Heart right ventricle (tissue), 16 donors: Measurements from ENCODE around the gene VTN. TPM values are rescaled to one million over a fixed set of nuclear protein-coding genes. Genes with fewer than 3 reads are reported as not detected.

Experiments
- ATAC-seq, 8 donors: fragments of 200-7000 bp; cut with Tn5 transposase; one replicate each; pipeline ENCODE4 v1.9.1; 2020; ENCODE audit warnings: mild to moderate bottlenecking in 8 of 8, moderate library complexity in 8 of 8, moderate number of reproducible peaks in 1 of 8
- DNase-seq, 2 donors: peaks; one replicate each; pipeline ENCODE4 v3.0.0-alpha.2; 2020
- H3K27ac ChIP-seq, 10 donors: fragments of 200-600 bp; sonication (generic) in 2 of 10; one replicate each; pipeline versions ENCODE4 v1.5.0 to v1.8.0; 2020 to 2022; ENCODE audit warnings: mild to moderate bottlenecking in 3 of 10
- H3K27me3 ChIP-seq, 7 donors: fragments of 200-600 bp; one replicate each; pipeline ENCODE4 v1.8.0; 2021 to 2022; ENCODE audit warnings: mild to moderate bottlenecking in 2 of 7
- H3K36me3 ChIP-seq, 9 donors: fragments of 200-600 bp; sonication (generic) in 1 of 9; one replicate each; pipeline versions ENCODE4 v1.5.0 to v1.8.0; 2020 to 2022; ENCODE audit warnings: mild to moderate bottlenecking in 2 of 9
- H3K4me1 ChIP-seq, 9 donors: fragments of 200-600 bp; sonication (generic) in 1 of 9; one replicate each; pipeline versions ENCODE4 v1.5.0 to v1.8.0; 2020 to 2022; ENCODE audit warnings: mild to moderate bottlenecking in 4 of 9
- H3K4me3 ChIP-seq, 10 donors: fragments of 200-600 bp; sonication (generic) in 2 of 10; one replicate each; pipeline versions ENCODE4 v1.5.0 to v1.8.0; 2020 to 2022; ENCODE audit warnings: mild to moderate bottlenecking in 7 of 10, moderate library complexity in 2 of 10
- H3K9me3 ChIP-seq, 11 donors: fragments of 200-600 bp in 10 of 11; sonication (generic) in 2 of 11; one replicate each; pipeline versions ENCODE4 v1.5.0 to v1.8.0; 2013 to 2022; ENCODE audit warnings: mild to moderate bottlenecking in 2 of 11, control low read depth in 1 of 11, moderate library complexity in 1 of 11
- WGBS, 2 donors: extraction: QIAGEN DNeasy Blood & Tissue Kit; methylation state at CpG; one replicate each; pipeline ENCODE4 v1.1.7; 2013; ENCODE audit warnings: inconsistent platforms in 1 of 2; 5-methylcytosine and 5-hydroxymethylcytosine counted together
- intact Hi-C, 10 donors: fragments of 100-400 bp; cut with DNase I; formaldehyde crosslinking; loops; one replicate each; pipeline versions ENCODE4 v1.11.1 to v1.14.2; 2022
- polyA plus RNA-seq, 2 donors: library from polyadenylated mRNA; stranded (reverse); fragments of 200-250 nt; gene quantifications; one replicate each; pipeline ENCODE4 v1.2.3, GENCODE V29; 2013
- total RNA-seq, 10 donors: library from RNA; stranded (reverse); fragmentation: NEBNext Ultra II Directional in 3 of 10; extraction: Animal tissue kit (Norgen Biotek cat#: 25700) in 3 of 10; gene quantifications; one replicate each; pipeline versions ENCODE4 v1.2.1 to v1.2.4, GENCODE V29; 2021 to 2023
- TF ChIP-seq, protein P1 (sequence below), 9 donors: fragments of 200-600 bp; sonication (generic) in 2 of 9; IDR thresholded peaks; one replicate each; pipeline versions ENCODE4 v1.5.0 to v1.8.0; 2021 to 2022; ENCODE audit warnings: antibody characterized with exemption in 9 of 9, mild to moderate bottlenecking in 5 of 9, moderate library complexity in 1 of 9
- donor health status: Arrhythmogenic right ventricular cardiomyopathy.
- donor health status: ischemic (EF 13 %, LVEDD 7.1; RV severe dilation, severe dysfunction).
- donor health status: healthy with polysubstance abuse.
- donor health status: DM: no; HTN: yes; CAD: no.
- donor health status: DM: no; HTN: no; CAD: no.
- donor health status: ischemic (EF 25% LVEDD 6.9; RV normal size, moderate dysfunction).
- donor health status: ischemic (EF 25% LVEDD 5.7; RV mildly dilated, moderate dysfunction).
- donor health status: healthy.
- donor health status: DM: yes; HTN: yes; CAD: no.
- donor health status: Ischemic cardiomyopathy.
- donor health status: ischemic (EF 35%, LVEDD 5.7; RV mildly dilated, moderate dysfunction).
- donor health status: nonischemic (EF 11% LVEDD 7.7; RV severe dilation, severe dysfunction).
- donor health status: DM: yes; HTN: yes; CAD: no.
- donor health status: PGD.
- donor health status: ischemic (EF 29% LVEDD 5.4; RV normal size, mild dysfunction).
- donor health status: nonischemic (EF 23%, LVEDD 6.1; RV moderate dilation, normal function).

VTN gene
- total and polyA plus RNA-seq, 12 donors, result 26.3 to 121 (median 64.8) TPM

DNA sequence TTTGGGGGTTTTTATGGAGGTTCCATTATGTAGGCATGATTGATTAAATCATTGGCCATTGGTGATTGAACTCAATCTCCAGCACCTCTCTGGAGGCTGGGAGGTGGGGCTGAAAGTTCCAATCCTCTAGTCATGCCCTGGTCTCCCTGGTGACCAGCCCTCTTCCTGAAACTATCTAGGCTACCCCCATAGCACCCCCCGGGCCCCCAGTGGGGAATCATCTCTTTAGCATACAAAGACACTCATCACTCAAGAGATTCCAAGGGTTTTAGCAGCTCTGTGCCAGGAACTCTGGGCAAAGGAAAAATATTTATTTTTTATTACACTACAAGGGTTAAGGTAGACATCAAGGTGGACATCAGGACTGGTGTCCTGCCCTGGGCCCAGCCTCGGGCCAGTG is 25.3 kb upstream of the VTN start:
- 63 to 74% methylated on average over 2 of the region's 2 CpGs for WGBS, 2 donors
- no peaks in the 10 kb centered on the region for H3K27me3 ChIP-seq
- no peak overlapping the region for H3K4me3 ChIP-seq
- ATAC-seq (no peak), DNase-seq (no peak)
- peaks cover 0 to 27% (median 6%) of the 10 kb centered on the region in 9 donors for H3K4me1 ChIP-seq
- no peaks in the 10 kb centered on the region for H3K9me3 ChIP-seq
- peaks cover 0 to 86% (median 9%) of the 10 kb centered on the region in 9 donors for H3K36me3 ChIP-seq
- TF ChIP-seq, protein P1, sequence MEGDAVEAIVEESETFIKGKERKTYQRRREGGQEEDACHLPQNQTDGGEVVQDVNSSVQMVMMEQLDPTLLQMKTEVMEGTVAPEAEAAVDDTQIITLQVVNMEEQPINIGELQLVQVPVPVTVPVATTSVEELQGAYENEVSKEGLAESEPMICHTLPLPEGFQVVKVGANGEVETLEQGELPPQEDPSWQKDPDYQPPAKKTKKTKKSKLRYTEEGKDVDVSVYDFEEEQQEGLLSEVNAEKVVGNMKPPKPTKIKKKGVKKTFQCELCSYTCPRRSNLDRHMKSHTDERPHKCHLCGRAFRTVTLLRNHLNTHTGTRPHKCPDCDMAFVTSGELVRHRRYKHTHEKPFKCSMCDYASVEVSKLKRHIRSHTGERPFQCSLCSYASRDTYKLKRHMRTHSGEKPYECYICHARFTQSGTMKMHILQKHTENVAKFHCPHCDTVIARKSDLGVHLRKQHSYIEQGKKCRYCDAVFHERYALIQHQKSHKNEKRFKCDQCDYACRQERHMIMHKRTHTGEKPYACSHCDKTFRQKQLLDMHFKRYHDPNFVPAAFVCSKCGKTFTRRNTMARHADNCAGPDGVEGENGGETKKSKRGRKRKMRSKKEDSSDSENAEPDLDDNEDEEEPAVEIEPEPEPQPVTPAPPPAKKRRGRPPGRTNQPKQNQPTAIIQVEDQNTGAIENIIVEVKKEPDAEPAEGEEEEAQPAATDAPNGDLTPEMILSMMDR (IDR thresholded peaks at IDR 0.05), result no peak
- intact Hi-C loops, result loop anchor here in 1 of 10 donors (1.0 kb wide), 1 partner anchor 46 kb away; no protein-coding TSS in a partner anchor
- no peak overlapping the region for H3K27ac ChIP-seq

GRCh38 chr17:28394337-28395116 is 24.4 kb upstream of the VTN start:
- Histone ChIP-seq H3K27me3 (no peaks in the 10 kb centered on the region), H3K27ac (no peak overlapping the region), H3K4me1 (peaks cover 0 to 24% (median 6%) of the 10 kb centered on the region in 9 donors), H3K36me3 (peaks cover 0 to 87% (median 17%) of the 10 kb centered on the region in 9 donors), H3K9me3 (no peaks in the 10 kb centered on the region), H3K4me3 (no peak overlapping the region)
- TF ChIP-seq, protein P1 (IDR thresholded peaks at IDR 0.05), result no peak
- ATAC-seq (no peak), DNase-seq (no peak)
- WGBS, 2 donors, result 82 to 91% methylated on average over 7 of the region's 7 CpGs
- intact Hi-C loops, result loop anchor here in 1 of 10 donors (1.0 kb wide), 1 partner anchor 45 kb away; no protein-coding TSS in a partner anchor

DNA sequence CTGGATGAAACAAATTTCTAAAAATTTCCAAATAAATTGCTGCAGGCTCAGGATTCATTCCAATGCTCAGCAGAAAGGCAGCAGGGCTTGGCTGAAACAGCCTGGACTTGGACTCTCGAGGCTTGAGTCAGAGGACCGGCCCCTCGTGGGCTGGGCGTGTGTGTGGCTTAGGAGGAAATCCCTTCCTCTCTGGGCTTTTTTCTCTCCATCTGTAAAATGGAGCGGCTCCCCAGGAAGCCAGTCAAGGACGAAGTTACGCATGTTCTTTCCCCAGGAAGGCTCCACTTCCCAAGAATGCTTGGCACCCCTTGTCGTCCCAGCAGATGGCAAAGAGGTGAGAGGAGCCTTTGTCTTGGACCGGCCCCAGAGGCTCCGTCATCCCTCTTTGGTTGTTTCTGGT is 22.4 kb upstream of the VTN start:
- DNase-seq (no peak), ATAC-seq (no peak)
- Histone ChIP-seq H3K27me3 (no peaks in the 10 kb centered on the region), H3K9me3 (no peaks in the 10 kb centered on the region), H3K27ac (no peak overlapping the region), H3K36me3 (peaks cover 0 to 98% (median 25%) of the 10 kb centered on the region in 9 donors), H3K4me1 (peaks cover 0 to 4% (median 0%) of the 10 kb centered on the region in 9 donors), H3K4me3 (no peak overlapping the region)
- 70 to 75% methylated on average over 10 of the region's 10 CpGs for WGBS, 2 donors
- intact Hi-C loops, result no loop called here
- TF ChIP-seq, protein P1 (IDR thresholded peaks at IDR 0.05), result no peak

- H3K4me1 ChIP-seq, result peaks cover 0 to 4% (median 0%) of the 10 kb centered on the region in 9 donors
- peaks cover 0 to 96% (median 25%) of the 10 kb centered on the region in 9 donors for H3K36me3 ChIP-seq
- TF ChIP-seq, protein P1 (IDR thresholded peaks at IDR 0.05), result no peak
- no peak overlapping the region for H3K4me3 ChIP-seq
- H3K9me3 ChIP-seq, result no peaks in the 10 kb centered on the region
- no peak for DNase-seq
- no peak overlapping the region for H3K27ac ChIP-seq
- H3K27me3 ChIP-seq, result no peaks in the 10 kb centered on the region
- 63 to 68% methylated on average over 2 of the region's 2 CpGs for WGBS, 2 donors
- intact Hi-C loops, result no loop called here
- no peak for ATAC-seq
These were observed 21.3 kb upstream of the VTN start for GRCh38 chr17:28391401-28391800.
